ENCODE data around the gene MT3. TPM values are rescaled to one million over a fixed set of nuclear protein-coding genes. Genes with fewer than 3 reads are reported as not detected.

Gene MT3
- total RNA-seq, 2 donors from 2014 or later: not detected

DNA sequence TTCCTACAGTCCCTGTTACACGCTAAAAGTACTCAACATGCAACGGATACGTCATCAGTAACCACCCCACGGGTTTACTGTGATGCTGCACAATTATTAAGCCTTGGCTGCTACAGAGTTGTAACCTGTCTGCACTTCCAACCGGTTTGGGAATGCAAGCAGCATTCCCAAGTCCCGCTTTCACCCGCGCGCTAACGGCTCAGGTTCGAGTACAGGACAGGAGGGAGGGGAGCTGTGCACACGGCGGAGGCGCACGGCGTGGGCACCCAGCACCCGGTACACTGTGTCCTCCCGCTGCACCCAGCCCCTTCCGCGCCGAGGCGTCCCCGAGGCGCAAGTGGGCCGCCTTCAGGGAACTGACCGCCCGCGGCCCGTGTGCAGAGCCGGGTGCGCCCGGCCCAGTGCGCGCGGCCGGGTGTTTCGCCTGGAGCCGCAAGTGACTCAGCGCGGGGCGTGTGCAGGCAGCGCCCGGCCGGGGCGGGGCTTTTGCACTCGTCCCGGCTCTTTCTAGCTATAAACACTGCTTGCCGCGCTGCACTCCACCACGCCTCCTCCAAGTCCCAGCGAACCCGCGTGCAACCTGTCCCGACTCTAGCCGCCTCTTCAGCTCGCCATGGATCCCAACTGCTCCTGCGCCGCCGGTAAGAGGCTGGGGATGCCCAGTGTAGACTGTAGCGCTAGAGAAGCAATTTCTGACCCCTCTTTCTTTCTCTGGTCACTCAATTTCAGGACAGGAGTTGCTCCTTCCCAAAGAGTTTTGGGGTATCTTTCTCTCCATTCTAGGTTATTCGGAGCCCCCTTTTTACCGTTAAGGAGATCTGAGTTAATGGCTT, 18.9 kb downstream of the MT3 start, which contains the start of gene MT2A:
TSS of gene MT2A (plus strand) at position 542 of the 833 bp plus-strand sequence. CDS start at position 614, 72 bp downstream.
- Histone ChIP-seq H3K27me3 (ENCODE audit: control insufficient read depth, insufficient read depth, low read length, poor library complexity, severe bottlenecking) (peaks cover 53% of the 10 kb centered on the region), H3K4me3 (ENCODE audit: low read length) (peak within 1 kb of the TSS; percentile 83), H3K27ac (ENCODE audit: low read depth, low read length) (no peak within 1 kb of the TSS), H3K36me3 (ENCODE audit: control insufficient read depth, insufficient read depth, low read length) (no peaks in the 10 kb centered on the region), H3K4me1 (ENCODE audit: control insufficient read depth, insufficient read depth, low read length) (no peaks in the 10 kb centered on the region), H3K9me3 (ENCODE audit: control insufficient read depth, low read length) (no peaks in the 10 kb centered on the region), H3K9ac (ENCODE audit: extremely low read depth, low read length, poor library complexity, severe bottlenecking) (no peak within 1 kb of the TSS)
- TF ChIP-seq, protein P1, sequence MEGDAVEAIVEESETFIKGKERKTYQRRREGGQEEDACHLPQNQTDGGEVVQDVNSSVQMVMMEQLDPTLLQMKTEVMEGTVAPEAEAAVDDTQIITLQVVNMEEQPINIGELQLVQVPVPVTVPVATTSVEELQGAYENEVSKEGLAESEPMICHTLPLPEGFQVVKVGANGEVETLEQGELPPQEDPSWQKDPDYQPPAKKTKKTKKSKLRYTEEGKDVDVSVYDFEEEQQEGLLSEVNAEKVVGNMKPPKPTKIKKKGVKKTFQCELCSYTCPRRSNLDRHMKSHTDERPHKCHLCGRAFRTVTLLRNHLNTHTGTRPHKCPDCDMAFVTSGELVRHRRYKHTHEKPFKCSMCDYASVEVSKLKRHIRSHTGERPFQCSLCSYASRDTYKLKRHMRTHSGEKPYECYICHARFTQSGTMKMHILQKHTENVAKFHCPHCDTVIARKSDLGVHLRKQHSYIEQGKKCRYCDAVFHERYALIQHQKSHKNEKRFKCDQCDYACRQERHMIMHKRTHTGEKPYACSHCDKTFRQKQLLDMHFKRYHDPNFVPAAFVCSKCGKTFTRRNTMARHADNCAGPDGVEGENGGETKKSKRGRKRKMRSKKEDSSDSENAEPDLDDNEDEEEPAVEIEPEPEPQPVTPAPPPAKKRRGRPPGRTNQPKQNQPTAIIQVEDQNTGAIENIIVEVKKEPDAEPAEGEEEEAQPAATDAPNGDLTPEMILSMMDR (conservative IDR thresholded peaks at IDR 0.05): no peak
- Mint-ChIP-seq H3K9me3 (no peaks in the 10 kb centered on the region), H3K27me3 (ENCODE audit: insufficient read depth) (peaks cover 66% of the 10 kb centered on the region), H3K4me1 (peaks cover 18% of the 10 kb centered on the region), H3K36me3 (ENCODE audit: low read depth) (no peaks in the 10 kb centered on the region), H3K4me3 (peak within 1 kb of the TSS; percentile 61), H3K27ac (no peak within 1 kb of the TSS)
- peak; percentile 93 for DNase-seq
- WGBS, 2 experiments (ENCODE audit: insufficient coverage in 1 of 2, insufficient read length in 1 of 2): 13 to 19% methylated on average over 22 to 62 of the region's 62 CpGs

DNA sequence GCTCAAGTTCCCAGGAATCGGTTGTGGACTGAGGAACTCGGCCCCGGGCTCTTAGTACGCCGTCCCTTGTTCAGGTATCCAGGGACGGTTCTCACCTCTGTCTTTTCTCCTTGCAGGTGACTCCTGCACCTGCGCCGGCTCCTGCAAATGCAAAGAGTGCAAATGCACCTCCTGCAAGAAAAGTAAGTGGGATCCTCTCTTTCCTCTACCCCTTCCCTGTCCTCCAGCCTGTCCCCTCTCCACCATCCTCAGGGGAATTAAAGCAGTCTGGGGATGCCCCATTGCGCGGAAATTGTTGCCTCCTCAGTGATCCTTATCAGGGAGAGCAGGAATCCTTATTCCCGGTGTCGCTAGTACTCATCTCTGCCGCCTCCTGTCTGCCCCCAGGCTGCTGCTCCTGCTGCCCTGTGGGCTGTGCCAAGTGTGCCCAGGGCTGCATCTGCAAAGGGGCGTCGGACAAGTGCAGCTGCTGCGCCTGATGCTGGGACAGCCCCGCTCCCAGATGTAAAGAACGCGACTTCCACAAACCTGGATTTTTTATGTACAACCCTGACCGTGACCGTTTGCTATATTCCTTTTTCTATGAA, 19.6 kb downstream of the MT3 start:
- H3K27ac Mint-ChIP-seq: no peak overlapping the region
- H3K36me3 ChIP-seq (ENCODE audit: control insufficient read depth, insufficient read depth, low read length): no peaks in the 10 kb centered on the region

GRCh38 chr16:56609463-56609921, 20.2 kb downstream of the MT3 start:
- H3K9me3 Mint-ChIP-seq: no peaks in the 10 kb centered on the region
- no peaks in the 10 kb centered on the region for H3K36me3 Mint-ChIP-seq (ENCODE audit: low read depth)
- H3K27ac Mint-ChIP-seq: no peak overlapping the region
- Histone ChIP-seq H3K4me3 (ENCODE audit: low read length) (peak overlapping the region; percentile 83), H3K36me3 (ENCODE audit: control insufficient read depth, insufficient read depth, low read length) (no peaks in the 10 kb centered on the region), H3K4me1 (ENCODE audit: control insufficient read depth, insufficient read depth, low read length) (no peaks in the 10 kb centered on the region), H3K27ac (ENCODE audit: low read depth, low read length) (no peak overlapping the region), H3K9ac (ENCODE audit: extremely low read depth, low read length, poor library complexity, severe bottlenecking) (no peak overlapping the region), H3K9me3 (ENCODE audit: control insufficient read depth, low read length) (no peaks in the 10 kb centered on the region), H3K27me3 (ENCODE audit: control insufficient read depth, insufficient read depth, low read length, poor library complexity, severe bottlenecking) (peaks cover 65% of the 10 kb centered on the region)
- H3K4me3 Mint-ChIP-seq: peak overlapping the region; percentile 61
- 4 to 9% methylated on average over 5 to 6 of the region's 6 CpGs for WGBS, 2 experiments (ENCODE audit: insufficient coverage in 1 of 2, insufficient read length in 1 of 2)
- DNase-seq: peak; percentile 45
- peaks cover 77% of the 10 kb centered on the region for H3K27me3 Mint-ChIP-seq (ENCODE audit: insufficient read depth)
- peaks cover 18% of the 10 kb centered on the region for H3K4me1 Mint-ChIP-seq
- TF ChIP-seq, protein P1 (conservative IDR thresholded peaks at IDR 0.05): no peak

More for the DNA sequence above, 19.6 kb downstream of the MT3 start:
- no peak overlapping the region for H3K27ac ChIP-seq (ENCODE audit: low read depth, low read length)
- no peaks in the 10 kb centered on the region for H3K4me1 ChIP-seq (ENCODE audit: control insufficient read depth, insufficient read depth, low read length)
- H3K27me3 ChIP-seq (ENCODE audit: control insufficient read depth, insufficient read depth, low read length, poor library complexity, severe bottlenecking): peaks cover 60% of the 10 kb centered on the region
- peak overlapping the region; percentile 83 for H3K4me3 ChIP-seq (ENCODE audit: low read length)
- 5 to 6% methylated on average over 12 to 21 of the region's 21 CpGs for WGBS, 2 experiments (ENCODE audit: insufficient coverage in 1 of 2, insufficient read length in 1 of 2)
- H3K4me3 Mint-ChIP-seq: peak overlapping the region; percentile 61
- DNase-seq: peak; percentile 68
- no peak overlapping the region for H3K9ac ChIP-seq (ENCODE audit: extremely low read depth, low read length, poor library complexity, severe bottlenecking)
- no peaks in the 10 kb centered on the region for H3K9me3 Mint-ChIP-seq
- H3K36me3 Mint-ChIP-seq (ENCODE audit: low read depth): no peaks in the 10 kb centered on the region
- TF ChIP-seq, protein P1 (conservative IDR thresholded peaks at IDR 0.05): no peak
- peaks cover 72% of the 10 kb centered on the region for H3K27me3 Mint-ChIP-seq (ENCODE audit: insufficient read depth)
- H3K4me1 Mint-ChIP-seq: peaks cover 18% of the 10 kb centered on the region
- H3K9me3 ChIP-seq (ENCODE audit: control insufficient read depth, low read length): no peaks in the 10 kb centered on the region

All from endodermal cell (in vitro differentiated cells).